Fibroblast of skin of back (primary cell): ENCODE results near the gene TGFB2.

Source experiments
- DNase-seq: peaks from one replicate; pipeline ENCODE4 v3.0.0-alpha.2; 2013

The TGFB2 gene

DNA sequence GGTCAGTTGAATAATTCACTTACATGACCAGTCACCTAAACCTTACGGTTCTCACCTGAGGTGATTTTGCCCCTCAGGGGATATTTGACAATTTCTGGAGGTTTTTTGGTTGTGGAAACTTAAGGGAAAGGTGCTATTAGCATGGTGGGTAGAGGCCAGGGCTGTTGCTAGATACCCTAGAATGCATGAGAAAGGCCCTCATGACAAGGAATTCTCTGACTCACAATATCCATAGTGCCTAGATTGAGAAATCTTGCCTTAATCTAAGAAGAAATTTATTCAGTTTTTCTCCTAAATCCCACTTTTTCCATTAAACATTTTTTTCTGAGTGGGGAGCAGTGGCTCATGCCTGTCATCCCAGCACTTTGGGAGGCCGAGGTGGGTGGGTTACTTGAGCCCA lies 119.7 kb downstream of the TGFB2 start:
- DNase-seq, result no peak

DNA sequence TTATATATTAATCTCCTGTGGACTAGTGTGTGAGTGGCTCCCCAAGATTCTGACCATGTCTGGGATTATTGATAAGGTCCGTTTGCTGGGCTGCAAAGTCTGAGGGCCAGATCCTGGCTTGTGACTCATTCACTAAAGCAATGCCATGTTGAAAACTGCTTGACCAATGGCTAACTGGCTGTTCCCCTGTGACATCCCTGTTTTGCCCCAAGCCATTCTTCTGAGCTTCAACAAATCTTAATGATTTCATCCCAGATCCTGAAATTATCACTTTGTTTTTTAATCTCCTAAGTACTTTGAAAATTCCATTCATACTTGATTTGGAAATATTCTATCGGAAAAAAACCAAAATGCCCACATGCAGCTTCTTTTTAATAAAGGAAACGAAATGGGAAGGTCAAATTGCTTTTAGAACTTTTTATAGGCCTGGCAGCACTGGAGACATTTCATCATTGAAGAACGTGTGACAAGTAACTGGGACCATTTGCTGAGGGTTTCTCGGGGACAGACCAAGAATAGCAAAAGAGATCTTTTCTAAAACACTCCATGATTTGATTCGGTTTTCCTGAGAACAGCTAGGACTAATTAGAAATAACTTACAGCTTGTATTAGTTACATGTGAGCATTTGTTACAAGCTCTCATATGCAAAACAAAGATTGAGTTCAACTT lies 121.3 kb downstream of the TGFB2 start:
- DNase-seq, result no peak

GRCh38 chr1:218467101-218468072 lies 122.3 kb downstream of the TGFB2 start:
- DNase-seq, result peak; percentile 81

GRCh38 chr1:218468711-218469110 lies 123.6 kb downstream of the TGFB2 start:
- no peak for DNase-seq

DNA sequence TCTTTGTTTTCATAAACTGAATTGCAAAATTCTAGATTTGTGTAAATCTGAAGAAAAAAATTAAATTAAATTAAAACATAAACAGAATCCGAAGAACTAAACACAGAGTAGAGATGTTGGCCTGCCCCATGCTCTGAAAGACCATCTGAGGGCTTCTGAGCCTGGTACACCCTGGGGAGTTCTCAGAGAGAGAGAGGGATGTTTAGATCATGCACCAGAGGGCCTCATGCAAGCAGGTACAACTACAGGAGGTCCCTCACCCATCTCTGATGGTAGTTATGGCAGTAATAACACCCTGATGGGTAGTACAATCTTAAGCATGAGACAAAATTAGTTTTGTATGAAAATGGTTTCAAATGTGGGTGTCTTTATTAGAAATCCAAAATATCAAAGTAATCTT lies 127.7 kb downstream of the TGFB2 start:
- DNase-seq, result no peak

DNA sequence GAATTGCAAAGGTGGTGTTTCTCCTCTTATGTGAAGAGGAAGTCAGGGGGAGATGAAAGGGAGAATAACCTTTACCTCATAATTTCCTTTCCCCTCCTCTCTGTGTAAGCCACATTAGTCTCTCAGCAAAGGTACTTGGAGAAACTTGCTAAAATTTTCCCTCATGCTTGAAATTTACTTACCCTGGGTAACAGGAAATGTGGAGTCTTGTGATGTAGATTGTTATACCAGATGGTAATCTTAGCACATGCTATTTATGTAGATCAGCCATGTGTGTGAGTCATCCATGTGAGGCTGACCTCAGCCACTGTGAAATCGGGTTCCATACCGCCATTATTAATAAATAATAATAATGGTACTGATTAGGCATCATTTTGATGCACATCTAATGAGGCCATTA lies 128.4 kb downstream of the TGFB2 start:
- peak; percentile 78 for DNase-seq

DNA sequence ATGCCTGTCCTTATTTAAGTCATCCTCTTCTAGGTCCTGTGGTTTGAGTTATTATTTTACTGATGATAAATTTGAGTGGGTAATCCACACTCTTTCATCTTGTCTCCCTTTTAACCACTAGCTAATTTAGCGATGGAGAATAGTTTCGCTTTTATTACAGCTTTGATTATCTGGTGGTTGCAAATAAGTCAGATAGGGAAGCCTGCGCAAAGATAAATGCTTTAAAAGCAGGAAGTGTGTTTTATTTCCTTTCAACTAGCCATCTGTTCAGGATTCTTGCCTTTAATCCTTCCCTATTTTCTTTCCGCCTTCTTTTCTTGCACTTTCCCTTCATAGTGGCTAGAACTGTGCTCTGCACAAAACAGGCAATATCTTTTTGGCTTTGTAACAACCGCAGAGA lies 129.0 kb downstream of the TGFB2 start:
- DNase-seq, result no peak

DNA sequence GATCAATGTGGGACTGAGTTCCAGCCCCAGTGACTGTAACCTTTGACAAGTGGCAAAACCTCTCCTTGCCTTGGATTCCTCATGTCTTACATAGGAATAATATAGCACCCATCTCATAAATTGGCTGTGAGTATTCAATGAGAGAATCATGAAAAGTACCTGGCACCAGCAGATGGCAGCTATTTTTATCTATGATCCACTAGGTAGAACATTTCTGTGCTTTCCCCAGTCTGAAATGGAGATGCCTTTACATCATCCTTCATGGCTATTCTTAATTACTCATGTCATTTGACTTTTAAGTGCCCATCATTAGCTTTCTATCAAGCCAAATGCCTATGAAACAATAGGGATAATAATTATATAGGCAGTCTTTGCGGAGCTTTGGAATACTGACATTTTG lies 130.1 kb downstream of the TGFB2 start:
- no peak for DNase-seq

DNA sequence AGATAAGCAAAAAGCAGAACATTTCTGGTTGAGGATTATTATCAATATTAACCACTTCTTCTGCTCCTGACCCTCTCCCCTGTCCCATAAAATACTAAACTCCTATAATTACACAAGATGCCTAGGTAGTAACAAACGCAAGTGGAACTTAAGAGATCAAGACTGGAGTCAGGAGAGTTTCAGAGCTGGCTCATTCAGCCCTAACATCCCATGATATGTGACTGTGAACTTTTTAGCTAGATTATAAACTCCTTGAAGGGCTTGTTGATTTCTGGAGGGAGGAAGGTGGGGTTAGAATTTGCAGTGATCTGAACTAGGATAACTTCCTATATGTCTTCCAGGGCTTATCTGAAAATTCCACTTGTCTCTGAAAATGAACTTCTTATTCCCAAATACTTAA lies 130.6 kb downstream of the TGFB2 start:
- no peak for DNase-seq

DNA sequence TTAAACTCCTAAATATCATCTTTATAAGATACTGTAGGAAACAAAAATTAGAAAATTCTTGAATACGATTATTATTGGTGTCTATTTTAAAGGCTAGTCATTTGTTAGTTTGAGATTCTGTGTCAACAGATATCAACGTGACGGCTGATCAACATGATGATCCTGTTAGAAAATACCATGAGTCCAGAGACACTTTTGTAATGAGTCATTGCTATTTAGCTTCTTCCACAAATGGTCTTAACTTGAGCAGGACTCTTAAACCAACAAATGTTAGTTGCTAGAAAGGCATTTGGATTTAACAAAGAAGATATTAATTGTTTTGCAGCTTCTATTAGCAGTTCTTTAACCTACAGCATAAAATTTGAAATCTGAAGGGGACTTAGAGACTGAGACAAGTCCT lies 131.2 kb downstream of the TGFB2 start:
- DNase-seq, result peak; percentile 97

- DNase-seq, result peak; percentile 61
Observed at GRCh38 chr1:218478336-218478735, 133.2 kb downstream of the TGFB2 start.

DNA sequence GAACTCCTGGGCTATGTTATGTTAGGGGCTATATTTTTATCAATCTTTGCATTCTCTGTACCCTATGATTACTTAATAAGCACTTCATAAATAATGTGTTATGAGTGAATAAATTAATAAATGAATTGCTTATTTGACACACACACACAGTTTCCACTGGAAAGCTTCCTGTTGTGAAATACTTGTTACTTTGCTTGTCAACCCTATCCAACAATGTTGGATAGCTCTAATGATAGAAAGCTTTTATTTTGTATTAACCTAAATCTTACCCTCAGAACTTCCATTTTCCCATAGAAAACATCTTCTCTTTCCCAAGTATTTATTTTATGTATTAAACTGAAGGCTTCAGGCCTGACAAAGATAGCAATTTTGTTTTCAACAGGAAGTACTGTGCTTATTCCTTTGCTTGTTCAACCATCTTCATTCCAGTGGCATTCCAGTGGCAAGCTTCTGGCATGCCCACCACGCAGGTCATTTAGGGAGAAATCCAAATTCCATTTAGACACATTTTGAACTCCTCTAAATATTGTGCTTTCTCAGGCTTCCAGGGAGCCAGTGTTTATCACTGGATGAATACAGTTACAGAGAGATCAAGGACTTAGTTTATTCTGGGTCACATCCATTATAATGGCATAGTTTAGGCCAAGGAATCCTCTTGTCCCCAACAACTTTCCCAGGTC lies 134.4 kb downstream of the TGFB2 start:
- peak; percentile 97 for DNase-seq

GRCh38 chr1:218480137-218480536 lies 135.0 kb downstream of the TGFB2 start:
- DNase-seq, result peak; percentile 98

DNA sequence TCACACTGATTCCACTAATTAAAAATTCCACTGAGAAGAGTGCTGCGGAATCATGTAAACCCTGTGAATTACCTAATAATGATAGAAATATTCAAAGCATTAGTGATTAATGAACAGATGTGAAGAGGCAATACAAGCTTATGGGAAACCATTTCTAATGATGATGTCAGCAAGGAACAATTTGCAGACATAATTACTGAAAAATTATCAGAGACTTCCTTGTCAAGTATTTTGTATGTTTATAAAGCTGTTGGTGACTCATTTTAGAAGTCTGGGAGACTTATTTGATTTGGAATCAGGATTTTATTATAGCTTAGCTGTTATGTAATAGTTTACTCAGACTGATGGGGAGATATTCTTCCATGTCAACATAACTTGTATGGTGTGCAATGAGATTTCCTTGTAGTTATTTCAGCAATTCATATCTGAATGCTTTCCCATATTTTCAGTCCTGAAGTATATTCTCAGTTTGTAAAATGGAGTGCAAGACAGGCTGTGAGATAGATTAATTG lies 135.5 kb downstream of the TGFB2 start:
- DNase-seq, result peak; percentile 95

- DNase-seq, result peak; percentile 78
Observed at GRCh38 chr1:218481116-218481775, 136.1 kb downstream of the TGFB2 start.

- no peak for DNase-seq
Observed at GRCh38 chr1:218482683-218483082, 137.5 kb downstream of the TGFB2 start.

DNA sequence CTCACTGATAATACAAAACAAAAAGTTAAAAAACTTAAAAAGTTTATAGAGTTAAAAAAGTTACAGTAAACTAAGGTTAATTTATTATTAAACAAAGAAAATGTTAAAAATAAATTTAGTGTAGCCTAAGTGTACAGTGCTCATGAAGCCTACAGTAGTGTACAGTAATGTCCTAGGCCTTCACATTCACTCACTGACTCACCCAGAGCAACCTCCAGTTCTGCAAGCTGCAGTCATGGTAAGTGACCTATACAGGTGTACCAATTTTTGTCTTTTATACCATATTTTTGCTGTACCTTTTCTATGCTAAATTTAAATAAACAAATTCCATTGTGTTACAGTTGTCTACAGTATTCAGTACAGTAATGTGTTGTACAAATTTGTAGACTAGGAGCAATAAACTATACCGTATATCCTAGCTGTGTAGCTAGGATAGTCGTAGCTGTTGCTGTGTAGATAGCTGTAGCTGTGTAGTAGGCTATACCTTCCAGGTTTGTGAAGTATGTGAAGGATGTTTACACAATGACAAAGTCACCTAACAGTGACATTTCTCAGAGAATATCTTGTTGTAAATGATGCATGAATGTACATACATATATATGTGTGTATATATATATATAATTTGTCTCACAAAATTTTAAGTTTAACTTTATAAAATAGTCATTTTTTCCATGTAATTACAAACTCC lies 140.2 kb downstream of the TGFB2 start:
- no peak for DNase-seq

DNA sequence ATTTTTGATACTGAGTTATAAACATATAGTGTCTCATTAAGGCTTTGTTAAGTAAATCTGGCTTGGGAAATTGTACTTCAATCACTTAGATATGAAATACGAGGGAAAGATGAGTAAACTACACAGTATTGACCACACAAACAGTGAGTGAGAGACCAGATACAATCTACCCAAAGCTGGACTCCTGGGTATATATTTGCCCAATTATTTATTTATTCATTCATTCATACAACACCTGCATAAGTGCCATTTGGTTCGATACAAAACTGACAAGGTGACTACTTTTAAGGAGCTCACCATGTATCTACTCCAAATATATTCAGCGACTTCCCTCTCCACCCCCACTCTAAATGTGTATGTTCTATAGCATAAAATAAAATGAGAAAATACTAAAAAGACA lies 143.4 kb downstream of the TGFB2 start:
- DNase-seq, result no peak

- DNase-seq, result peak; percentile 95
Observed at GRCh38 chr1:218488986-218489385, 143.8 kb downstream of the TGFB2 start.

DNA sequence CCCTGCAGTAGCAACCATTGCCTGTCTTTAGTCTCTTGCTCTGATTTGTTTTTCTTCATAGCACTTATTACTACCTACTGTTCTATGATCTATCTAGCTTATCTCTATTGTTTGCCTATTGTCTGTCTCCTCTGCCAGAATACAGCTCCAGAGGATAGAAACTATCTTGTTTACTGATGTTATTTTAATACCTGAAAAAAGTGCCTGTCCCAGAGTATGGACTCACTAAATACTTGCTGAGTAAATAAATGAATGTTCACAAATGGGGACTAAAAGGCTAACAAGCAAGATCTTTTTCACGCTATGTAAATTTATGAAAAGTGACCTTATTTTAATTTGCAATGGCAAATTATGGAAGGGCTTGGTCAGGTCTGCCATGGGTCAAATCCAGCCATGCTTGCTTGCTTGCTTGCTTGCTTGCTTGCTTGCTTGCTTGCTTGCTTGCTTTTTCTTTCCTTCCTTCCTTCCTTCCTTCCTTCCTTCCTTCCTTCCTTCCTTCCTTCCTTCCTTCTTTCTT lies 145.3 kb downstream of the TGFB2 start:
- no peak for DNase-seq

DNA sequence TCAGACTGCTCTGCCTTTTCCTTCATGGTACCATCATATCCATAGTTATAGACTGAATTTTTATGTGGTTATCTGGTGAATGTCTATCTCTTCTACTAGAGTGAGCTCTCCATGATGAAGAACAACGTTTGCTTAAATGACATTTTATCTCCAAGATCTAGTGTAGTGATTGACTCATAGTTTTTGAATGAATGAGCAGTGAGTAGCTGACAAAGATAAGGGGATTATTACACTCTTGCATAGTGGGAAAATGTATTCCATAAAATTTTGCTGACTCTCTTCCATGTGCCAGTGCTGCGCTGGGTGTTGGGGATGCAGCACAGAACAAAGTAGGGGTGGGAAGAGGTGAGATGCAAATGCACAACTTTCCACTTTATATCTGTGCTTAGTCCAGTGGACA lies 147.7 kb downstream of the TGFB2 start:
- peak; percentile 75 for DNase-seq

DNA sequence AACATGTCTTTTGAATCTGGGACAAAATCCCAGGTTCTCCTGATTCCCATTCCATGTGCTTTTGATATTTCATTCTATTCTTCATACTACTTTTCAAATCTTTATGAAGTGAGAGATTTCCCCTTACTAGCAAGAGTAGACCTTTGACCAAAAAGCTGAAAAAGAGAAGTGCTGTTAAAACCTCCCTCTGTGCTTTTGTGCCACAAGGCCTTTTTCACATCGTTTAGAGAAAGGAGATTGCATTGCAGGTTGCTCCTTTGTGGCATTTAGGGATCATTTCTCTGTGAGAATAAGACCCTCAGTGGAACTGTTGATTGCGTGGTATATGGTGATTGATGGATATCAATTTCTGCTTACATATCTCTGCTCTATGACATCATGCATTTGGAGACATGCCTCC lies 148.8 kb downstream of the TGFB2 start:
- no peak for DNase-seq
